Activated T-helper 1 cell treated with Interleukin-2 at 50 U/mL for 16 hours (primary cell): Measurements from ENCODE around the gene PRAMEF15.
"Not testable (repeated sequence)": the region's sequence is repeated elsewhere in the genome, so short reads cannot be mapped to it uniquely, and the experiment has no call there.

Experiments used
- DNase-seq: peaks from one replicate; pipeline ENCODE4 v3.0.0-alpha.2; 2020; ENCODE audit warnings: low read depth

PRAMEF15 gene

GRCh38 chr1:13315281-13315680, at the start of gene PRAMEF15:
TSS of gene PRAMEF15 (plus strand) at chr1:13315581. CDS start at chr1:13318408, 2,827 bp downstream.
- DNase-seq, result not testable (repeated sequence)

- DNase-seq, result not testable (repeated sequence)
These were observed 38.4 kb upstream of the PRAMEF15 start for GRCh38 chr1:13277016-13277415.

- DNase-seq, result not testable (repeated sequence)
These were observed 35.8 kb upstream of the PRAMEF15 start for GRCh38 chr1:13279617-13280016.

GRCh38 chr1:13285037-13285436, 30.3 kb upstream of the PRAMEF15 start, which contains the start of gene PRAMEF8:
TSS of gene PRAMEF8 (minus strand) at chr1:13285137. CDS start at chr1:13284091, 1,046 bp downstream.
- DNase-seq, result not testable (repeated sequence)

GRCh38 chr1:13289030-13289429, 26.4 kb upstream of the PRAMEF15 start:
- DNase-seq, result not testable (repeated sequence)

- DNase-seq, result not testable (repeated sequence)
These were observed 18.0 kb upstream of the PRAMEF15 start for GRCh38 chr1:13297216-13297931.

DNA sequence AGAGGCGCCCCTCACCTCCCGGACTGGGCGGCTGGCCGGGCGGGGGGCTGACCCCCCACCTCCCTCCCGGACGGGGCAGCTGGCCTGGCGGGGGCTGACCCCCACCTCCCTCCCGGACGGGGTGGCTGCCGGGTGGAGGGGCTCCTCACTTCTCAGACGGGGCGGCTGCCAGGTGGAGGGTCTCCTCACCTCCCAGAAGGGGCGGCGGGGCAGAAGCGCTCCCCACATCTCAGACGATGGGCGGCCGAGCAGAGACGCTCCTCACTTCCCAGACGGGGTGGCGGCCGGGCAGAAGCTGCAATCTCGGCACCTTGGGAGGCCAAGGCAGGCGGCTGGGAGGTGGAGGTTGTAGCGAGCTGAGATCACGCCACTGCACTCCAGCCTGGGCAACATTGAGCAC, 16.7 kb upstream of the PRAMEF15 start:
- DNase-seq, result not testable (repeated sequence)

GRCh38 chr1:13302197-13302596, 13.2 kb upstream of the PRAMEF15 start:
- not testable (repeated sequence) for DNase-seq

- DNase-seq, result not testable (repeated sequence)
These were observed 12.1 kb upstream of the PRAMEF15 start, which contains the start of gene PRAMEF33 for GRCh38 chr1:13303239-13303638. TSS of gene PRAMEF33 (plus strand) at chr1:13303539. CDS start at chr1:13305955, 2,416 bp downstream.

DNA sequence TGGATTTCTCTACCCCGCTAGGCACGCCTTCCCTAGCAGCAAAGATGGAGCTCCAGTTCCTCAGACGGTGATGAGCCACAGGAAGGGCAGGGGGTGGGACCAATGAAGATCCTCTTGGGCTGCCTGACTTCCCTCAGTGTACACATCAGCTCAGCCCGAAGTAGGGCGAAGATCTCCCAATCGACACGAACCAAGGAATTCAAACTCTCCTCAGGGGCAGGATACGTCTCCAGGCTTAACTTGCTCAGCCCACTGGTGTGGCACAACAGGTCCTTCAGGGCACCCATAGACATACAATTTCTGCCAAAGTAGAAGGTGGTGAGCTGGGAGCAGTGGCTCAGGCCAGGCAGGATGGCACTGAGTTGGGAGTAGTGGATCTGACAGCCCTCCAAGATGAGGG, 27.1 kb downstream of the PRAMEF15 start:
- DNase-seq, result not testable (repeated sequence)

GRCh38 chr1:13347034-13347433, 31.7 kb downstream of the PRAMEF15 start, which contains the start of gene PRAMEF14:
TSS of gene PRAMEF14 (minus strand) at chr1:13347134. CDS start at chr1:13345314, 1,820 bp downstream.
- DNase-seq, result not testable (repeated sequence)

DNA sequence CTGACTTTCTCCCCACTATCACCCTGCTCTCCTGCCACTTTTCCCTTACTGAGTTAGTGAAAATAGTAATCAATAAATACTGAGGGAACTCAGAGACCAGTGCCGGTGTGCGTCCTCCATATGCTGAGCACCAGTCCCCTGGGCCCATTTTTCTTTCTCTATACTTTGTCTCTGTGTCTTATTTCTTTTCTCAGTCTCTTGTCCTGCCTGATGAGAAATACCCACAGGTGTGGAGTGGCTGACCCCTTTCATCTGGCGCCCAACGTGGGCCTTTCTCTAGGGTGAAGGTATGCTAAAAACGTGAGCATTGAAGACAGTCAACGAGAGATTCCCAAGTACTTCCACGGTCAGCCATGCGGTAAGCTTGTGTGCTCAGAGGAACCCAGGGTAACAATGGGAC, 38.1 kb downstream of the PRAMEF15 start:
- DNase-seq, result not testable (repeated sequence)

DNA sequence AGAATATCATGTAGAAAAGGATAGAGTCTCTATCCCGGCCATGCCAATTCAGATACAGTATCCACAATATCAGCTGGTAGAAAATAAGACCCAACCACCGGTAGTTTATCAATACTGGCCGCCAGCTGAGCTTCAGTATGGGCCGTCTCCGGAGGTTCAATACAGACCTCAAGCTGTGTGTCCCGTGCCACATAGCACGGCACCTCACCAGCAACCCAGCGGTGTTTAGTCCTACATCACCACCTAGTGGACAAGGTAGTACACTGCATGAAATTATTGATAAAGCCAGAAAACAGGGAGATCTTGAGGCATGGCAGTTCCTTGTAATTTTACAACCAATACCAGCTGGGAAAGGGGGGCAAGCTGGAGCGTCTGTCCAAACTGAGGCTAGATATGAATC, 39.1 kb downstream of the PRAMEF15 start:
- not testable (repeated sequence) for DNase-seq

GRCh38 chr1:13356774-13357173, 41.4 kb downstream of the PRAMEF15 start:
- DNase-seq, result not testable (repeated sequence)

DNA sequence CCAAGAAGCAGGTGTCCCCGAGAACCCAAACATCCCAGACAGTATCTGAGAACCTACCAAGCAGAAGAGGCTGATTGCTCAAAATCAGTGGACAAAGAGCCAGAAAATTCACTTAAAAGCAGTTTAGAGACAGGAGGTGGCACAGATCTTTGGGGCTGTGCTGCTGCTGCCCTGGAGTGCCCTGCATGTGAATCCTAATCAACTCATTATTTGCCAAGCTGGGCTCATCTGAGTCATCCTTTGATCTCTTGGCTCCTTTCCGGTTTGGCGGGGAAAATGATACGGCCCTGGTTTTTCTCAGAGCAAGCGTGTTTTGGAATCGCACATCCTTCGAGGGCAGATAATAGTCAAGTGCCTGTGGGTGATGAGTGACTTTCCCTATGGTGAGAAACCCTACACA, 47.0 kb downstream of the PRAMEF15 start:
- not testable (repeated sequence) for DNase-seq

- DNase-seq, result not testable (repeated sequence)
These were observed 49.5 kb downstream of the PRAMEF15 start for GRCh38 chr1:13364928-13365327.

GRCh38 chr1:13366536-13366935, 51.2 kb downstream of the PRAMEF15 start:
- DNase-seq, result not testable (repeated sequence)

GRCh38 chr1:13368544-13368943, 53.2 kb downstream of the PRAMEF15 start:
- DNase-seq, result not testable (repeated sequence)
